Skeletal muscle satellite cell (primary cell): ENCODE measurements around the gene ANKRD12.

ENCODE experiments used
- H3K27me3 ChIP-seq: 2 replicates; pipeline ENCODE4 v1.7.0; 2013; ENCODE audit warnings: low read length; ENCODE audit not compliant: control insufficient read depth, insufficient read depth
- H3K36me3 ChIP-seq: 2 replicates; pipeline ENCODE4 v1.7.0; 2013; ENCODE audit warnings: mild to moderate bottlenecking, control low read depth, low read length; ENCODE audit not compliant: insufficient read depth
- H3K4me1 ChIP-seq: 2 replicates; pipeline ENCODE4 v1.7.0; 2013; ENCODE audit warnings: low read length; ENCODE audit not compliant: control insufficient read depth, insufficient read depth
- H3K4me2 ChIP-seq: 2 replicates; pipeline ENCODE4 v1.7.0; 2013; ENCODE audit warnings: mild to moderate bottlenecking, low read length
- H3K4me3 ChIP-seq: 2 replicates; pipeline ENCODE4 v1.7.0; 2013; ENCODE audit warnings: low read length
- H3K9ac ChIP-seq: 2 replicates; pipeline ENCODE4 v1.7.0; 2013; ENCODE audit warnings: mild to moderate bottlenecking, low read depth, low read length, moderate library complexity
- H3K9me3 ChIP-seq: replicated peaks from 2 replicates; pipeline ENCODE4 v1.7.0; 2013; ENCODE audit warnings: mild to moderate bottlenecking, control low read depth, low read length

The ANKRD12 gene

DNA sequence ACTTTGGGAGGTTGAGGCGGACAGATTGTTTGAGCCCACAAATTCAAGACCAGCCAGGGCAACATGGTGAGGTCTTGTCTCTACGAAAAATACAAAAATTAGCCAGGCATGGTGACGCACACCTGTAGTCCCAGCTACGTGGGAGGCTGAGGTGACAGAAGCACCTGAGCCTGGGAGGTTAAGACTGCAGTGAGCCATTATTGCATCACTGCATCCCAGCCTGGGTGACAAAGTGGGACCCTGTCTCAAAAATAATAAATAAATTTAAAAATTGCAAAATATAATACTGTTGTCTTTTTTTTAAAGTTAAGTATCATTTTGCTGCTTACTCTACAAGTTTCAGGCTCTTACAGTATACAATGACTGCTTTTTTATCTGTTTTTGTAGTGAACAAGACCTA, 4.0 kb upstream of the ANKRD12 start:
- Histone ChIP-seq H3K4me1 (peaks cover 11% of the 10 kb centered on the region), H3K4me2 (no peak overlapping the region), H3K9ac (no peak overlapping the region), H3K4me3 (no peak overlapping the region), H3K9me3 (no peaks in the 10 kb centered on the region), H3K36me3 (peaks cover 46% of the 10 kb centered on the region), H3K27me3 (no peaks in the 10 kb centered on the region)

GRCh38 chr18:9133225-9133624, 3.4 kb upstream of the ANKRD12 start:
- H3K36me3 ChIP-seq: peaks cover 40% of the 10 kb centered on the region
- no peaks in the 10 kb centered on the region for H3K9me3 ChIP-seq
- no peaks in the 10 kb centered on the region for H3K27me3 ChIP-seq
- no peak overlapping the region for H3K4me2 ChIP-seq
- peaks cover 11% of the 10 kb centered on the region for H3K4me1 ChIP-seq
- no peak overlapping the region for H3K9ac ChIP-seq
- H3K4me3 ChIP-seq: no peak overlapping the region

- no peaks in the 10 kb centered on the region for H3K9me3 ChIP-seq
- peak overlapping the region; percentile 90 for H3K4me2 ChIP-seq
- H3K9ac ChIP-seq: peak overlapping the region; percentile 94
- H3K4me3 ChIP-seq: peak overlapping the region; percentile 93
- no peaks in the 10 kb centered on the region for H3K27me3 ChIP-seq
- peaks cover 30% of the 10 kb centered on the region for H3K36me3 ChIP-seq
- peaks cover 23% of the 10 kb centered on the region for H3K4me1 ChIP-seq
Measured at GRCh38 chr18:9135081-9135911, 1.3 kb upstream of the ANKRD12 start.

DNA sequence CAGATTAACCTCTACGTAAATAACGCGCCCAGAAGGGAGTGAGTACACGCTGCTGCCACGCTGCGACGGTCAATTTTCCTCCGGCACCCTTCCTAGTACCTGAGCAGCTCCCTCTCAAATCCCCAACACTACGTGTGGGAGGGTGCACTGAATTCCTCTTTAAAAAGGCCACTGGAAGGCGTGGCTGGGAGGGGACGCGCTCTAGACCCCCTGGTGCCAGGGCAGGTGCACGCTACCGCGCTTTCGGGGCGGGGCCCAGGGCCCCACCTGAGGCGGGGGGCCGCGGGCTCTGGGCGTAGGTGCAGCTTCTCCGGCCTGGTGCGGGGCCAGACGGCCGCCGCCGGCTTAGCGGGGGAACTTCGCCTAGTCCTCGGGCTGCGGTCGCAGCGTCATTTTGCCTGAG, 668 bp upstream of the ANKRD12 start:
- Histone ChIP-seq H3K9ac (peak overlapping the region; percentile 94), H3K36me3 (peaks cover 25% of the 10 kb centered on the region), H3K9me3 (no peaks in the 10 kb centered on the region), H3K4me3 (peak overlapping the region; percentile 93), H3K4me2 (peak overlapping the region; percentile 90), H3K4me1 (peaks cover 28% of the 10 kb centered on the region), H3K27me3 (no peaks in the 10 kb centered on the region)

- H3K9ac ChIP-seq: peak overlapping the region; percentile 94
Measured at GRCh38 chr18:9137168-9138066, 836 bp downstream of the ANKRD12 start.

DNA sequence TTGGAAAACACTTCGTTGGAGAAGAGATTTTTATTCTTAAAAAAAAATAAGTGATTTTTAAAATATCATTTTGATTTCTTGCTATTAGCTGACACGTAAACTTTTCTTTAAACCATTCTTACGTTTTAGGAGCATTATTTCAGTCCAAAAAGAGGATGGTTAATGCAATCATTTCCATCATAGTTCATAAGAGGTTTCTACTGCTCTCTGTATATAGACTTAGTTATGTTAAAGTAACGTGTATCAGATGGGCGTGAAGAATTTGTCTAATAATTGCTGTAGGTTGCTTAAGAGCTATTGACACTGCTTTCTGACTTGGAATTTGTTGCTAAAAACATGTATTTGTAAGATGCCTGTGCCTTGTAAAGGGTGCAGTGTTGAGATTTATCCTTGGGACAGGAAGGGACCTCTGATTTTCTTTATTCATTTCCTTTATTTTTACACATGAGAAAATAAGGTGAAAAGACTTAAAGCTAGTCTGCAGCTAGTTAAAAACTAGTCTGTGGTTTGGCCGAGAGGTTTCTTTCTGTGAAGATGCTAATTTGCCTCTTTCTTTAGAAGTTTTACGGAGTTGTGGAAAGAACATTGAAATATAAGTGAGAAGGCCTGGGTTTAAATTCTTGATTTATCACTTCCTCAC, 2.9 kb downstream of the ANKRD12 start:
- Histone ChIP-seq H3K36me3 (no peaks in the 10 kb centered on the region), H3K4me3 (peak overlapping the region; percentile 93), H3K9ac (peak overlapping the region; percentile 92), H3K4me2 (peak overlapping the region; percentile 79), H3K9me3 (no peaks in the 10 kb centered on the region), H3K4me1 (peaks cover 38% of the 10 kb centered on the region), H3K27me3 (no peaks in the 10 kb centered on the region)

More at GRCh38 chr18:9137168-9138066, 836 bp downstream of the ANKRD12 start:
- H3K36me3 ChIP-seq: peaks cover 11% of the 10 kb centered on the region
- H3K4me2 ChIP-seq: peak overlapping the region; percentile 82
- no peaks in the 10 kb centered on the region for H3K9me3 ChIP-seq
- peak overlapping the region; percentile 93 for H3K4me3 ChIP-seq
- H3K27me3 ChIP-seq: no peaks in the 10 kb centered on the region
- peaks cover 38% of the 10 kb centered on the region for H3K4me1 ChIP-seq

DNA sequence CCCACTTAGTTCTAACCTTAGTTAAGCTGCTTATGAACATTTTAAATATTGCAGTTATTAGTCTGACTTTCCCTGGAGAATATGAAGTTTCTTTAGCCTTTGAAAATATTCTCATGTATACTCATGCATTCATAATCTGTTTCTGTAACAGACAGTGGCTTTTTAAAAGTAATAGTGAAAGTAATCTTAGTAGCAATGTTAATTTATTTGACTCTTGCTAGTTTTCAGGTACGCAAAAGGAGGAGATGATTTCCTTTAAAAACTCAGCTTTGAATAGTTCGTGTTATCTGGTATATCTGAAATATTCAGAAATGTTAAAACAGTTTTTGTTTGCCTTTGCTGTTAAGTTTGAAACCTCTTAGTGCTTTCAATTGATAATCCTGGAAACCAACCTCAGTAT, 3.8 kb downstream of the ANKRD12 start:
- Histone ChIP-seq H3K9me3 (no peaks in the 10 kb centered on the region), H3K4me1 (peaks cover 39% of the 10 kb centered on the region), H3K4me3 (peak overlapping the region; percentile 93), H3K27me3 (no peaks in the 10 kb centered on the region), H3K9ac (peak overlapping the region; percentile 92), H3K4me2 (peak overlapping the region; percentile 79), H3K36me3 (no peaks in the 10 kb centered on the region)

DNA sequence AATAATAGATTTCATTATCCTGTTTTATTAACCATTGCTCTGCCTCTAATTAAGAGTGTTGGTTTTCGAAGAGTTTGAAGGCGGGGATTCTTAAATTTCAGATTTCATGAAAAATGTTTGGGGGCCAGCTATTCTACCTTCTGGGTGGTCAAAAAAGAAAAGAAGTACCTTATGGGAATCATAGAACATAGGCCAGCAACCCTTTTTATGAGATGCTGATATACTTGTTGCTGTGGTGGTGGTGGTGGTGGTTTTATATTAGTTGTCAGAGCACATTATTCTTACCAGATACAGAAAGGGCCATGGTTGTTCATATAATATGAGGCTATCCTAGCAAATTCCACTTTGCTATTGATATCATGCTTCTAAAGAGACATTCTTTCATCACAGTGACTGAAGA, 4.4 kb downstream of the ANKRD12 start:
- H3K36me3 ChIP-seq: no peaks in the 10 kb centered on the region
- H3K9me3 ChIP-seq: no peaks in the 10 kb centered on the region
- peak overlapping the region; percentile 18 for H3K9ac ChIP-seq
- H3K4me3 ChIP-seq: no peak overlapping the region
- H3K4me2 ChIP-seq: peak overlapping the region; percentile 79
- H3K27me3 ChIP-seq: no peaks in the 10 kb centered on the region
- H3K4me1 ChIP-seq: peaks cover 34% of the 10 kb centered on the region

GRCh38 chr18:9146224-9146623, 9.6 kb downstream of the ANKRD12 start:
- Histone ChIP-seq H3K4me1 (peaks cover 28% of the 10 kb centered on the region), H3K36me3 (no peaks in the 10 kb centered on the region), H3K4me2 (no peak overlapping the region), H3K4me3 (no peak overlapping the region), H3K27me3 (no peaks in the 10 kb centered on the region), H3K9ac (no peak overlapping the region), H3K9me3 (no peaks in the 10 kb centered on the region)

GRCh38 chr18:9147440-9148202, 11.0 kb downstream of the ANKRD12 start:
- Histone ChIP-seq H3K4me1 (peaks cover 19% of the 10 kb centered on the region), H3K4me2 (peak overlapping the region; percentile 58), H3K36me3 (no peaks in the 10 kb centered on the region), H3K4me3 (no peak overlapping the region), H3K9me3 (no peaks in the 10 kb centered on the region), H3K27me3 (no peaks in the 10 kb centered on the region), H3K9ac (peak overlapping the region; percentile 44)

- Histone ChIP-seq H3K36me3 (no peaks in the 10 kb centered on the region), H3K4me3 (no peak overlapping the region), H3K4me1 (peaks cover 19% of the 10 kb centered on the region), H3K4me2 (peak overlapping the region; percentile 58), H3K27me3 (no peaks in the 10 kb centered on the region), H3K9ac (no peak overlapping the region), H3K9me3 (no peaks in the 10 kb centered on the region)
Measured at GRCh38 chr18:9148203-9148552, 11.6 kb downstream of the ANKRD12 start.
